Activated CD4-positive, alpha-beta T cell treated with anti-CD3 and anti-CD28 coated beads, Interleukin-2, amount 50 U/mL, for 1 hour (primary cell): Measurements from ENCODE around the gene CYP2U1.

Source experiments
- DNase-seq: peaks from one replicate; pipeline ENCODE4 v3.0.0-alpha.2; 2020

Gene CYP2U1

DNA sequence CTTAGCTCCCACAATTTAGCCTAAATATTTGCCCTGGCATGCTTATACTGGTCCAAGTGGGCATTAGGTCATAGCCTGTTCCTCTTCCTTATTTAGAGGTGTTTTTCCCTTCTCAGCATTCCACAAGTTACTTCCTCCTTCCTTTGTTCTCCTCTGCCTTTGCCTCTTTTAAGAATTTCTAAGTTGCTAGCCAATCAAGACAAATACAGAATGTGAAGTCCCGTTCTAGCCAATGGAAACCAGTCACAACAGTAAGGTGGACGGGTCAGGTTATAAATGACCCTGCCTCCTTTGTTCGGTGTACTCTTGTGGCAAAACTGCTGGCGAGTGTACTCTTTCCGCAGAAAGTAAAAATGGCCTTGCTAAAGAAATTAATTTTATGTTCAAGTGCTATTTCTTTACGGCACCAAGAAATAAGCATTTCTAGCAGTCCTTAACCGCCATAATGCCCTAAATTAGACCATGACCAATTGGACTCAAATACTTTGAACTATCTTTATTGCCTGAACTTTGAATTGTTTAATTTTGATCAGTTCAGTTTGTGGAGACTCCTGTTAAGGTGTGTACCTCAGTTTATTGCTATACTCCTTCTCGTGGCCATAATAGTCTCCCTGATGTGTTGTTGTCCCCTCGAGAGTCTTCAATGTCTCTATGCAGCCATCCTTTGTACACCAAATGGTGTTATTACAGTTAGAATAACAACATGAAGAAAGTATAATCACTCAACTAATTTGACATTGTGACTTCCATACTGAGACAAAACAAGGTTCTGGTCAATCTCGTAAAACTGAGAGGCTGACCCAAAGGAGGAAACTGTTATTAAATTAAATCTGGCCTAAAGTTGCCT, 56.8 kb downstream of the CYP2U1 start:
- no peak for DNase-seq

DNA sequence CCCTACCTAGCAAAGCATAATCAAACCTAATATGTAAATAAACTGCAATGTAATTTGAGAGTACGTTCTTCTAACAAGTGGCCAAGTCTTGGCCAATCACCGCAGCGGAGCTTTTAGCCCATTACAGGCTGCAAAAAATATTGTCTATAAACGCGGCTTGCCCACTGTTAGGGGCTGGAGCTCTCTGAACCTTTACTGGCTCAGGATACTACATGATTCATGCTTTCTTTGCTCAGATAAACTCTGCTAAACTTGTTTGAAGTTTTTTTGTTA, 57.4 kb downstream of the CYP2U1 start:
- no peak for DNase-seq

DNA sequence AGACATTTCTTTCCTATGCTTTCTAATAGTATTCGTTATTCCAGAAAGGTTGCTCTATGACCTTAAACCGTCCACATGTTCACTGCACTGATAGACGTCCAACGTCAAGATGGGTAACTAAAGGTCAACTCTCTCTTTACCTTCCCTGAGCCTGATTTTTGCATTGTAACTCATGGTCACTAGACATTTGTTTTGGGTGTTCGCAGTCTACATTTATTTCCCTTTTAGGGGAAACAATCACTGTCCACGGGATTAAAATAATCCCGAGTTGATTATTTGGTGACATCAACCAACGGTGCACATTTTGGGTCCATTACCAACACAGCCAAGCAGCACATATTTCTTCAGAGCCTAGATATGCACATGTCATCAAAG, 57.8 kb downstream of the CYP2U1 start:
- DNase-seq: no peak

DNA sequence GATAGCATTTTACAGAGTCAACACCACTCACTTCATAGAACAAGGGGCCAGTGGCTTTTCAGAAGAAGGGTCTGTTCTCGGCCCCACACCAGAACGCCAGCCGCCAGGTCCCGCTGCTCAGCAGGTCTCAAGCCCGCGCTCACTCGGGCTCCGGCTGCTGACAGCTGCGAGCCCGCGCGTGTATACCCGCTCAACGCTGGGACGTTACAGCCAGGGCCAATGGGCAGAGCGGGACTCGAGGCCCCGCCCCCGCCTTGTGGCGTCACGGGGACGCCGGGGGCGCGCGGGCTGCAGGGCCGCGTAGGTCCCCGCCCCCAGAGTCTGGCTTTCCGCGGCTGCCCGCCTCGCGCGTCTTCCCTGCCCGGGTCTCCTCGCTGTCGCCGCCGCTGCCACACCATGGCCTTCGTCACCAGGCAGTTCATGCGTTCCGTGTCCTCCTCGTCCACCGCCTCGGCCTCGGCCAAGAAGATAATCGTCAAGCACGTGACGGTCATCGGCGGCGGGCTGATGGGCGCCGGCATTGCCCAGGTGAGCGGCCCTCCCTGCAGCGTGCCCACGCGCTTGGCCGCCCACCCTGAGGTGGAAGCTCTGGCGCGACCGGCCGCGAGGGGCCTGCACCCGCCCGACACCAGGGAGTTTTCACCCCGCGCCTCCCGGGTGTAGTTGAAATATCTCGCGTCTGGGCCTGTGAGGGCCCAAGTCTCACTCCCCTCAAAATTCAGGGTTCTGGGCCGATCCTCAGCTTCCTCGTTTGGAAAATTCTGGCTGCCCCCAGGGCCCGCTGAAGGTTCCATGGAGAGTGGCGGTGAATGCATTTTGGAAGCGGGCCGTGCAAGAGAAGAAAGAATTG, 58.4 kb downstream of the CYP2U1 start, which contains the start of gene HADH:
TSS of gene HADH (plus strand) at position 353 of the 850 bp plus-strand sequence. CDS start at position 397, 44 bp downstream.
- DNase-seq: peak; percentile 93

DNA sequence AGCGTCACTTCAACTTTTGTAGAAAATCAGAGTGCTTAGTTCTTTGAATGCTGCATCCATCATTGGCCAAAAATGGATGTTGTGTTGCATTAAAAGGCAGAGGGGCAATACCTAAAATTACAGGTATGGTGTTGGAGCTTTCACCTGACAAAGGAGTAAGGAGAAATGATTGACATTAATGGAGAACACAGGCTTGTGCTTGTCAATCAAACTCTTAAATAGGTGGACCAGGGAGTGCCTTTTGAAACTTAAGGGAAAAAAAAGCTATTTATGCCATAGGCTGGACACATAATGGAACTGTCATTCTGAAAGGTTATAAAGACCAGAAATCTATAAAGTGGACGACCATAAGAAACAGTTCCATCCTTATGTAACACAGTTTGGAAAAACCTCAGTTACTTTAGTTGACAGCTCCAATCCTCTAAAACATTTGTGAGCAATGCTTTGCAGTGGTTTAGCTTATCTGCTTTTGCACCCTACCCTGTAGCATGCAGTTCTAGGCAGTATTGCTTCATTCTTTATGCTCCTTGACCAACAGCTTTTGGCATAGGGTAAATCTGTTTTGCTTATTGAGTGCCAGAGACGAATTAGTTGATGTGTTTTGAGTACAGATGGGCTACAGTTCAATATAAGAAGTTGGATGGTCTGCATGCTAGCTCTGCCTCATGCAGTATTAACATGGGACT, 60.7 kb downstream of the CYP2U1 start:
- no peak for DNase-seq

DNA sequence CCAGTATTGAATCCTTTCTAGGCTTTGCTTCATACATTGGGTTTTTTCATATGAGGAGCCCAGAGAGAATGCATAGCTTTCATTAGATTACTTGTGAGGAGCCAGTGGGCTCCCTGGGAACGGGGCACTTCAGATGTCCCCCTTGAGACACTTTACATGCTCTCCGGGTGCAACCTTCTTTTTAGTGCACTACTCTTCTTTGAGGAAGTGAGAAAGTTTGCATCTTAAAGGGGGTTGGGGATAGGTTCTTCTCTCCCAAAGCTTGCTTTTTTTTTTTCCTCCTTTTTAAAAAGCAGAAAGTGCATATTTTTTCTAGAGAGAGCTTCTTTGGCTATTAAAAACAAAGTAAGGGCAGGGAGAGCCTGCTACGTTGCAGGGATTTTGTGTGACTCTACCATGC, 62.6 kb downstream of the CYP2U1 start:
- DNase-seq: no peak

DNA sequence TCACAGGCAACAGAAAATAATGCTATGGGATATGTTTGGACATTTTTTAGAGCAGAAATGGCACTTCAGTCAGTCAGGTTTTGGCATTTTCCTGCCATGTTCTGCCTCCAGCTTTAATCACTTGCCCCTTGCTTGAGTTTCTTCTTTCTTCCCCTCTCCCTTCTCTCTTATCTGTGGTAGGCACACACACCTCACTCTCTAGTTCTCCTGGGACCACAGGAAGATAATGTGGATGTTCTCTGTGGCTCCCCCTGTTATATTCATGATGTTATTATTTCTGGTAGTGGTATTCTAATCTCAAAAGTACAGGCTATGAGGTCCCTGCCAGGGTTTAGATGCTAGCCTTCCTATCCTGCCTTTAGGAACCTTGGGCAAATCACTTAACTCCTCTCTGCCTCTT, 63.5 kb downstream of the CYP2U1 start:
- DNase-seq: no peak

DNA sequence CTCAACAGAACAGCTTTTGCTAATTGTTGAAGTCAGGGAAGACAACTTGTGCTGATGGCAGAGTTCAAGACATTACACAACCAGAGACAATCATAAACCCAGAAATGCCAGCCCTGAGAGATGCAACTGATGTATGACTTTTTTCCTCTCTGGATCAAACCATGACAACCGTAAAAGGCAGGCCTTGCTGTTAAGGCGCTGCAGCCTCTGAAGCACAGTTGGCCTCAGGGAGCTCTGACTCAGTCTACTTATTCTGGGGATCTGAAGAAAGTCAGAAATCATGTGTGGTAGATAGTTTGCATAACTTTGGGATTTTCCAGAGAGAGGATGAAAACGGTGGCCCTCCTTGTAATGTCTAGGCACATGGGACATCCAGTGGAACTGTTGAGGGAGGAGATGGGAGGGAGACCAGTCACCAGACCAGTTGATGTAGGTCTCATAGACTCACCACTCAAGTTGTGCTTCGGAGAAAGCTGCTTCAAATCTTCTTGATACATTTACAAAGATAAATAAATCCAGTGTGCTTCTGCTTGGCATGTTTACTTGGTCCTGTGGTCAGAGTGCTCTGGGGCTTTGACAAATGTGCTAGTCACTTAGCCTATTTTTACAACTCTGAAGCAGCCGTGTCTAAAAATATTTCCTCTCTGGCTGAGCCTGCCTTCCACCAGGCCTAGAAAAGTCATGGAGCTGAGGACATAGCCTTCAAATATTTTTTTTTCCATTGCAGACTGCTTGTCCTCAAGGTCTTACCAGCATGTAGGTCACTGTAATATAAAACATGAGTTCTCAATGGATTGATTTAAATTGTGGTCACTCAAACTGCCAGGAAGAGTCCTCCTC, 65.8 kb downstream of the CYP2U1 start:
- no peak for DNase-seq

DNA sequence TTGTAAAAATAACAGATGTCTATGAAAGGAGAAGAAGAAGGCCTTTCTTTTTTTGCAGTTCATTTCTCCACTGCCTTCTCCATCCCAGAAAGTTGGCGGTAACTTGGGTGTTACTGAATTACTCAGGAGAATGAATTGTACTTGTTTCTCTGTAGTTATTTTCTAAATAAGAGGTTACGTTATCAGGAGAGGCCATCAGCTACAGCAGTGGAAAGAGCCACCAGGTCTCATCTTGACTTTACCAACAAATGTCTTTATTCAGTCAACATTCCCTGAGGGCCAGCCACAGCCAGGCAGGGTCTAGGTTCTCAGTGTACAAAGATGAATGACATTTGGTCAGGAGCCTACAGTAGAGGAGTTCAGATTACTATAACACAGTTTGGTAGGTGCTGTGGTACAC, 66.4 kb downstream of the CYP2U1 start:
- DNase-seq: no peak

DNA sequence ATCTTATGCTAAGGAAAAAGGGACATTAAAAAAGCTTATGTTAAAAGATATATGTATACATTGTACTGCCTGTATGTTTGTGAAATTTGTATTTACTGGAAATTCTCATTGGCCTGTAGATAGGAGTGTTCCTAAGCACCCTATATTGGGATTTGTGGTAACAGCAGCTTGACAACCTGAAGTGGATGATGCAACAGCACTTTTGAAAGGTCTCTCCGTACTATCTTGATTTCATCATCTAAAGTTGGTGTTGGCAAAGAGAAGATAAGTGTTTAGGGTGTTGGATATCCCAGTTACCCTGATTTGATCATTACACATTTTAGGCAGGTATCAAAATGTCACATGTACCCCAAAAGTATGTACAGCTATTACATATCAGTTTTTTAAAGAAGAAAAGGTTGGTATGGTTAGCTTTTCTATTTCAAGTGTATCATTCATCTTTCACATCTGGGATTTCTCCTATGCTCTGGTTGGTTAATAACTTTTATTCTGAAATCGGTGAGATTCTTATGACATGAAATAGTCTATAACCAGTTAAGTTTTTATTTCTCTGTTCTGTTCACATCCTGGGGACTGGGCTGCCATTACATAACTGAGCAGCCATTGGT, 68.7 kb downstream of the CYP2U1 start:
- no peak for DNase-seq

DNA sequence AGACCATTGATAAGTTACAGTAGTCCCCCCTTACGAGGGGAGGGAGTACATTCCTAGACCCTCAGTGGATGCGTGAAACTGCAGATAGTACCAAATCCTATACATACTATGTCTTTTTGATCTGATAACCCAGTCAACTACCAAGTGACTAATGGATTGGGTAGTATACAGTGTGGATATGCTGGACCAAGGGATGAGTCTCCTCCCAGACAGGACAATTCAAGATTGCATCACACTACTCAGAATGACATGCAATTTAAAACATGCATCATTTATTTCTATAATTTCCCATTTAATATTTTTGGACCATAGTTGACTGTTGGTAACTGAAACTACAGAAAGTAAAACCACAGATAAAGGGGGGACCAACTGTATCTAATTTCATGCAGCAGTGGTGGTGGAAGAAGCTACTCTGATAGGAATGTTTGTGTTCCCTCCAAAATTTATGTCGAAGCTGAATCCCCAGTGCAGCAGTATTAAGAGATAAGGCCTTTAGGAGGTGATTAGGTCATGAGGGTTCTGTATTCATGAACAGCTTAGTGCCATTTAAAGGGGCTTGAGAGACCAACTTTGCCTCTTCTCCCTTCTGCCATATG, 70.3 kb downstream of the CYP2U1 start:
- DNase-seq: no peak
